Cardiac septum (tissue), 1 donor: ENCODE data around the gene ANKMY1. TPM values are rescaled to one million over a fixed set of nuclear protein-coding genes. Genes with fewer than 3 reads are reported as not detected.

Source experiments
- DNase-seq: peaks from one replicate; pipeline ENCODE4 v3.0.0-alpha.2; 2020; ENCODE audit warnings: low spot score
- intact Hi-C: fragments of 100-400 bp; cut with DNase I; formaldehyde crosslinking; loops from one replicate; pipeline ENCODE4 v1.14.0; 2022
- total RNA-seq: library from RNA; stranded (reverse); fragmentation: NEBNext Ultra II Directional; extraction: Animal tissue kit (Norgen Biotek cat#: 25700); gene quantifications from one replicate; pipeline ENCODE4 v1.2.1, GENCODE V29; 2021
- donor health status: DM: no; HTN: no; CAD: no.

Gene ANKMY1
- total RNA-seq, 1 donor from 2014 or later, result 8.2 TPM

GRCh38 chr2:240448387-240449274 lies 109.2 kb downstream of the ANKMY1 start:
- intact Hi-C loops, result no loop called here
- DNase-seq, result no peak

GRCh38 chr2:240447934-240448333 lies 109.9 kb downstream of the ANKMY1 start:
- no peak for DNase-seq
- intact Hi-C loops, result no loop called here

GRCh38 chr2:240447331-240447730 lies 110.5 kb downstream of the ANKMY1 start:
- intact Hi-C loops, result no loop called here
- DNase-seq, result no peak

GRCh38 chr2:240446664-240447175 lies 111.1 kb downstream of the ANKMY1 start:
- DNase-seq, result no peak
- intact Hi-C loops, result no loop called here

GRCh38 chr2:240445961-240446663 lies 111.7 kb downstream of the ANKMY1 start:
- intact Hi-C loops, result no loop called here
- no peak for DNase-seq

GRCh38 chr2:240444464-240444863 lies 113.3 kb downstream of the ANKMY1 start:
- intact Hi-C loops, result no loop called here
- DNase-seq, result no peak

GRCh38 chr2:240443891-240444301 lies 113.9 kb downstream of the ANKMY1 start:
- intact Hi-C loops, result no loop called here
- DNase-seq, result no peak

GRCh38 chr2:240442891-240443715 lies 114.7 kb downstream of the ANKMY1 start:
- intact Hi-C loops, result no loop called here
- no peak for DNase-seq

GRCh38 chr2:240441993-240442411 lies 115.8 kb downstream of the ANKMY1 start:
- intact Hi-C loops, result no loop called here
- no peak for DNase-seq

- DNase-seq, result no peak
- intact Hi-C loops, result no loop called here
These were observed 116.3 kb downstream of the ANKMY1 start for GRCh38 chr2:240441326-240441992.

- intact Hi-C loops, result no loop called here
- DNase-seq, result no peak
These were observed 117.0 kb downstream of the ANKMY1 start for GRCh38 chr2:240440704-240441320.

- intact Hi-C loops, result no loop called here
- DNase-seq, result no peak
These were observed 117.5 kb downstream of the ANKMY1 start for GRCh38 chr2:240440251-240440650.

GRCh38 chr2:240439698-240440151 lies 118.1 kb downstream of the ANKMY1 start:
- DNase-seq, result no peak
- intact Hi-C loops, result loop anchor here (2.0 to 5.0 kb wide), 3 partner anchors 89 to 287 kb away; no protein-coding TSS in a partner anchor

GRCh38 chr2:240438810-240439697 lies 118.7 kb downstream of the ANKMY1 start:
- intact Hi-C loops, result loop anchor here (1.0 to 5.0 kb wide), 4 partner anchors 88 to 287 kb away; no protein-coding TSS in a partner anchor
- peak; percentile 76 for DNase-seq

GRCh38 chr2:240437861-240438809 lies 119.7 kb downstream of the ANKMY1 start:
- intact Hi-C loops, result loop anchor here (1.0 to 5.0 kb wide), 5 partner anchors 87 to 286 kb away; no protein-coding TSS in a partner anchor
- DNase-seq, result peak; percentile 78

- intact Hi-C loops, result loop anchor here (2.0 to 5.0 kb wide), 3 partner anchors 141 to 285 kb away; no protein-coding TSS in a partner anchor
- peak; percentile 41 for DNase-seq
These were observed 120.3 kb downstream of the ANKMY1 start for GRCh38 chr2:240437551-240437860.
